NCI-H1417 treated with DMSO at 0.1 percent for 48 hours (cell line): ENCODE data around the gene IL6R.

Experiments
- DNase-seq: peaks from one replicate; lab custom pipeline; 2025; lab: John Stamatoyannopoulos, UW

The IL6R gene

DNA sequence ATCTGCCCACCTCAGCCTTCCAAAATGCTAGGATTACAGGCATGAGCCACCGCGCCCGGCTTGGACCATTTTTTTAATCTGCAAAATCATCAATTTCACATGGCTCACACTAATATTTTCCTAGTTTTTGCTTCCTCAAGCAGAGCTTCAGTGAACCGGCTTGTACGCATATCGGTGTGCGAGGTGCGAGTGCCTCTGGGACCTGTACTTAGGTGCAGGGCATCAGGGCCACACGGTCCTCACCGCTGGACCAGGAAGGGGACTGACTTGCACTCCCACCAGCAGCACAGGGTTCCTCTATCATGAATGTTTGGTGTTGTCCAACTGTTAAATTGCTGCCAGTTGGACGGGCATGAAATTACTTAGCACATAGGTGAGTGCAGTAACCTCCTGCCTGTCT is 112.5 kb downstream of the IL6R start:
- DNase-seq, result no peak
